ENCODE data around the gene FXYD4. TPM values are rescaled to one million over a fixed set of nuclear protein-coding genes. Genes with fewer than 3 reads are reported as not detected.

FXYD4 gene
- total and polyA plus RNA-seq, 2 experiments from 2014 or later, result not detected

- TF ChIP-seq EZH2phosphoT487 (IDR thresholded peaks at IDR 0.05; ENCODE audit: unreplicated experiment), result no peak
- TF ChIP-seq CREB1 (CRISPR knock-in tag; IDR thresholded peaks at IDR 0.05; ENCODE audit: low read depth), result no peak
- no peak for TF ChIP-seq NANOG (IDR thresholded peaks at IDR 0.05; ENCODE audit: borderline replicate concordance)
- TF ChIP-seq ZNF114 (CRISPR knock-in tag; IDR thresholded peaks at IDR 0.05), result no peak
- no peak for TF ChIP-seq REST (IDR thresholded peaks at IDR 0.05; ENCODE audit: unreplicated experiment)
- TF ChIP-seq STAT1 (IDR thresholded peaks at IDR 0.05; ENCODE audit: unreplicated experiment), result no peak
- no peak for TF ChIP-seq POLR2AphosphoS5 (IDR thresholded peaks at IDR 0.05; ENCODE audit: low read depth)
- no peak for TF ChIP-seq JUNB (IDR thresholded peaks at IDR 0.05; ENCODE audit: unreplicated experiment)
- TF ChIP-seq ZNF462 (CRISPR knock-in tag; IDR thresholded peaks at IDR 0.05), result no peak
- no peak for TF ChIP-seq ETS1 (IDR thresholded peaks at IDR 0.05)
- no peak for TF ChIP-seq ZNF331 (CRISPR knock-in tag; IDR thresholded peaks at IDR 0.05; ENCODE audit: low read depth)
- no peak for TF ChIP-seq CTCF (conservative IDR thresholded peaks at IDR 0.05; ENCODE audit: low read depth in 2 of 2)
- TF ChIP-seq EZH2 (IDR thresholded peaks at IDR 0.05; ENCODE audit: low read depth, unreplicated experiment), result no peak
- Histone ChIP-seq H3K4me1 (ENCODE audit: insufficient read depth) (peaks cover 20% of the 10 kb centered on the region), H3K36me3 (ENCODE audit: insufficient read depth) (no peaks in the 10 kb centered on the region), H4K20me1 (replicated peaks; ENCODE audit: insufficient read depth) (no peaks in the 10 kb centered on the region), H3K9me2 (ENCODE audit: insufficient read depth) (no peaks in the 10 kb centered on the region), H3F3A (replicated peaks; ENCODE audit: low read depth) (no peaks in the 10 kb centered on the region), H3K4me2 (no peak overlapping the region), H3K4me3 (no peak overlapping the region), H2AFZ (no peak overlapping the region), H3K27me3 (ENCODE audit: insufficient read depth) (no peaks in the 10 kb centered on the region), H3K79me2 (replicated peaks; ENCODE audit: insufficient read depth) (no peaks in the 10 kb centered on the region), H3K27ac (ENCODE audit: low read depth) (no peak overlapping the region)
- Mint-ChIP-seq H3K4me3 (no peak overlapping the region), H3K36me3 (ENCODE audit: low read depth) (no peaks in the 10 kb centered on the region), H3K27ac (no peak overlapping the region), H3K4me1 (peaks cover 22% of the 10 kb centered on the region), H3K9me3 (no peaks in the 10 kb centered on the region), H3K27me3 (ENCODE audit: insufficient read depth, low read depth, poor library complexity) (peaks cover 3% of the 10 kb centered on the region)
- ATAC-seq (no peak), DNase-seq (ENCODE audit: low spot score) (no peak)
These were observed 20.1 kb upstream of the FXYD4 start for GRCh38 chr10:43351301-43351700.
